Measurements from ENCODE around the gene RCAN3.
A peak's percentile ranks its signal among the peaks of the same experiment; 100 is the strongest.

The RCAN3 gene

GRCh38 chr1:24551290-24551959 is 48.8 kb downstream of the RCAN3 start:
- no peak overlapping the region for H3K4me3 ChIP-seq (replicated peaks; ENCODE audit: low read depth, low read length)
- no peak for DNase-seq (ENCODE audit: extremely low read depth, low read depth)
- TF ChIP-seq CTCF (IDR thresholded peaks at IDR 0.05; ENCODE audit: low read depth, low read length, missing control alignments): no peak

GRCh38 chr1:24551960-24552571 is 49.4 kb downstream of the RCAN3 start:
- peak; percentile 11 for DNase-seq (ENCODE audit: extremely low read depth, low read depth)
- TF ChIP-seq CTCF (IDR thresholded peaks at IDR 0.05; ENCODE audit: low read depth, low read length, missing control alignments): no peak

GRCh38 chr1:24553931-24554330 is 51.3 kb downstream of the RCAN3 start:
- H3K4me3 ChIP-seq (replicated peaks; ENCODE audit: low read depth, low read length): no peak overlapping the region
- TF ChIP-seq CTCF (IDR thresholded peaks at IDR 0.05; ENCODE audit: low read depth, low read length, missing control alignments): no peak
- no peak for DNase-seq (ENCODE audit: extremely low read depth, low read depth)

More at GRCh38 chr1:24551960-24552571, 49.4 kb downstream of the RCAN3 start:
- H3K4me3 ChIP-seq (replicated peaks; ENCODE audit: low read depth, low read length): no peak overlapping the region

- no peak for DNase-seq (ENCODE audit: extremely low read depth, low read depth)
- TF ChIP-seq CTCF (IDR thresholded peaks at IDR 0.05; ENCODE audit: low read depth, low read length, missing control alignments): no peak
- H3K4me3 ChIP-seq (replicated peaks; ENCODE audit: low read depth, low read length): no peak overlapping the region
Observed at GRCh38 chr1:24554714-24555113, 52.1 kb downstream of the RCAN3 start.

- no peak for DNase-seq (ENCODE audit: extremely low read depth, low read depth)
- TF ChIP-seq CTCF (IDR thresholded peaks at IDR 0.05; ENCODE audit: low read depth, low read length, missing control alignments): no peak
- H3K4me3 ChIP-seq (replicated peaks; ENCODE audit: low read depth, low read length): no peak within 1 kb of the TSS
Observed at GRCh38 chr1:24555591-24556413, 53.2 kb downstream of the RCAN3 start, which contains the start of gene NCMAP. Gene NCMAP, plus strand, starts transcription at chr1:24556087. Its CDS starts 39,344 bp downstream, at chr1:24595431.

- H3K4me3 ChIP-seq (replicated peaks; ENCODE audit: low read depth, low read length): no peak overlapping the region
- no peak for DNase-seq (ENCODE audit: extremely low read depth, low read depth)
- no peak for TF ChIP-seq CTCF (IDR thresholded peaks at IDR 0.05; ENCODE audit: low read depth, low read length, missing control alignments)
Observed at GRCh38 chr1:24556414-24556795, 53.8 kb downstream of the RCAN3 start.

Data from HFF-Myc (cell line).